ENCODE measurements around the gene STOML2.

Gene STOML2

GRCh38 chr9:35091536-35091935 is 11.4 kb downstream of the STOML2 start:
- Mint-ChIP-seq H3K4me1 (ENCODE audit: low read depth) (peaks cover 17% of the 10 kb centered on the region), H3K36me3 (peaks cover 9% of the 10 kb centered on the region), H3K27me3 (no peaks in the 10 kb centered on the region), H3K9me3 (ENCODE audit: low read depth) (no peaks in the 10 kb centered on the region), H3K4me3 (no peak overlapping the region), H3K27ac (no peak overlapping the region)

DNA sequence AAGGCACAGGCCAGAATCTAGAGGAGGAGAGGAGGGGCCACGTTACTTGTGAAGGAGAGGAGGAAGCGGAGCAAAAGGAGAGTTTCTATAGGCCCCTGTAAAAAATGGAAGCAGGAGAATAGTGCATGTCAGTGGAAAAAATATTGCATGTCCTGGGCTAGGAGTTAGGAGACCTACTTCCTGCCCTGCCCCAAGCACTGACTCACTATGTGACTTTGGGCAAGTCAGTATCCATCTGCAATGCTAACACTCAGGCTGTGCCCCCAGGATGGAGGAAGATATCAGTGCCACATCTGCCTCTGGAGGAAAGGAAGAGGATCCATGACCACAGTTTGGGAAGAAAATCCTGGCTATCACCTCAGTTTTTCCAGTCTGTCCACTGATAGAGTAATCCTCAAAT is 13.5 kb downstream of the STOML2 start:
- Mint-ChIP-seq H3K27ac (no peak overlapping the region), H3K4me3 (no peak overlapping the region), H3K36me3 (peaks cover 7% of the 10 kb centered on the region), H3K27me3 (no peaks in the 10 kb centered on the region), H3K4me1 (ENCODE audit: low read depth) (peaks cover 5% of the 10 kb centered on the region), H3K9me3 (ENCODE audit: low read depth) (no peaks in the 10 kb centered on the region)

GRCh38 chr9:35085078-35085477 is 17.9 kb downstream of the STOML2 start:
- H3K27ac Mint-ChIP-seq = no peak overlapping the region
- no peaks in the 10 kb centered on the region for H3K27me3 Mint-ChIP-seq
- H3K9me3 Mint-ChIP-seq (ENCODE audit: low read depth) = no peaks in the 10 kb centered on the region
- peaks cover 4% of the 10 kb centered on the region for H3K4me1 Mint-ChIP-seq (ENCODE audit: low read depth)
- H3K36me3 Mint-ChIP-seq = peaks cover 4% of the 10 kb centered on the region
- H3K4me3 Mint-ChIP-seq = no peak overlapping the region

DNA sequence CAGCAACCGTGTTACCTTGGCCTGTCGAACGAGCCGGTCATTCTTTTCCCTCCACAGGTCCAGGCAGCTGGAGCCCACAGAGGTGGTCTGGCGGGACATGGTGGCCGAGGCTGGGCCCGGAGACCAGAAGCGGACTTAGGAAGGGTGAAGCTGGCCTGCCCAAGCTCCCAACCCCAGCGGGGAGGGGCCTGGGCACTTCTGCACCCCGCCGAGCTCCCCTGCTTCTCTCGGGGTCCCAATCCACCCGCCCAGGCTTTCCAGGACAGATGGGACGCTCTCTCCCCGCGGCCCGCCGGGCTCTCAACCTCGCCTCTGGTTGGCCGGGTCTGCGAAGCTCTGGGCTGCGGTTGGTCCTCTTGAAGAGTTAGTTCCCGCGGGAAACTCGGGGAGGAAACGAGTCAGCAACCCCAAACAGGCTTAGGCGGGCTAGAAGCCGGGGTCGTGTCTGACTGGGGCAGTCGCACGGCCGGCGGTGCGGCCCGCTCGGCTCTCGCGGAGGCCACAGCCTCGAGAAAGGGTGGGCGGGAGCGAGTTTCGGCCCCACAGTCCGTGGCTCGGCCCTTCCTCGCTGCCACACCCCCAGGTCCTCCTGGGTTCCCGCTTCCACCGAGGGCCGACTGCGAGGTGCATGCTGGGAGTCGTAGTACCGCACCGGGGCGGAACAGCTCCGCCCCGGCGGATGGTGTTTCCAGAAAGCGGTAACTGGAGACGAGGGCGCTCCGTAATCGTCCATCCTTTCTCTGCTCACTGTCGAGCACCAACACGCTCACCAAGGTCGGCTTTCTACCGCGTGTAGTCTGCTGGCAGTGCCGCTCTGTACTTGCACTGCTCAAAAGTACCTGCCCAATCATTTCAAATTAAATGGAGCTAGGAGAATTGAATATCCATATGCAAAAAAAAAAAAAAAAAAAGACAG is 23.2 kb downstream of the STOML2 start, which contains the start of gene FANCG:
Gene FANCG, minus strand, starts transcription at position 517 of the 916 bp plus-strand sequence. Its CDS starts 418 bp downstream, at position 99.
- H3K27me3 Mint-ChIP-seq = no peaks in the 10 kb centered on the region
- peak within 1 kb of the TSS; percentile 97 for H3K27ac Mint-ChIP-seq
- peaks cover 16% of the 10 kb centered on the region for H3K4me1 Mint-ChIP-seq (ENCODE audit: low read depth)
- no peaks in the 10 kb centered on the region for H3K9me3 Mint-ChIP-seq (ENCODE audit: low read depth)
- peak within 1 kb of the TSS; percentile 98 for H3K4me3 Mint-ChIP-seq
- no peaks in the 10 kb centered on the region for H3K36me3 Mint-ChIP-seq

DNA sequence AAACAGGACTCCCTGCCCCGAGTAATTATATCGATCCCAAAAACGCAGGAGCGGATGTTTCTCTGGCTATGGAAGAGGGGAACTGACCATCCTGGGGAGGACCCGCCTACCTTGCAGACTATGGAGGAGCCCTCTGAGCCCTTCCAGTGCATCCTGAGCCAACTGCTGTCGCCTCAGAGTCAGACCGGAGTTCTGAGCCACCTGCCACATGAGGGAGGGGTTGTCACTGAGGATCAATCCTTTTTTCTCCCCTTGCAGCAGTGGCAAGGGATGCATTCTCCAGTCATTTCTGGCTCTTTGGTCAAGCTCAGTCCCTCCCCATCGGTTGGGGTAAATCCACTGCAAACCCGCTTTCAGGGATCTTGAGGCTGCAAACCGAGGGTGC is 23.9 kb downstream of the STOML2 start:
- H3K27ac Mint-ChIP-seq = peak overlapping the region; percentile 97
- H3K4me3 Mint-ChIP-seq = peak overlapping the region; percentile 98

GRCh38 chr9:35078066-35078465 is 24.9 kb downstream of the STOML2 start:
- peak overlapping the region; percentile 98 for H3K4me3 Mint-ChIP-seq
- H3K4me1 Mint-ChIP-seq (ENCODE audit: low read depth) = peaks cover 22% of the 10 kb centered on the region
- H3K36me3 Mint-ChIP-seq = no peaks in the 10 kb centered on the region
- no peak overlapping the region for H3K27ac Mint-ChIP-seq
- H3K27me3 Mint-ChIP-seq = no peaks in the 10 kb centered on the region
- no peaks in the 10 kb centered on the region for H3K9me3 Mint-ChIP-seq (ENCODE audit: low read depth)

More for the DNA sequence above, 23.9 kb downstream of the STOML2 start:
- H3K27me3 Mint-ChIP-seq = no peaks in the 10 kb centered on the region
- no peaks in the 10 kb centered on the region for H3K9me3 Mint-ChIP-seq (ENCODE audit: low read depth)
- H3K36me3 Mint-ChIP-seq = no peaks in the 10 kb centered on the region
- peaks cover 16% of the 10 kb centered on the region for H3K4me1 Mint-ChIP-seq (ENCODE audit: low read depth)

- Mint-ChIP-seq H3K4me3 (no peak overlapping the region), H3K9me3 (ENCODE audit: low read depth) (no peaks in the 10 kb centered on the region), H3K36me3 (no peaks in the 10 kb centered on the region), H3K27me3 (no peaks in the 10 kb centered on the region), H3K27ac (no peak overlapping the region), H3K4me1 (ENCODE audit: low read depth) (peaks cover 26% of the 10 kb centered on the region)
These were observed 26.1 kb downstream of the STOML2 start for GRCh38 chr9:35076848-35077247.

- no peaks in the 10 kb centered on the region for H3K36me3 Mint-ChIP-seq
- no peaks in the 10 kb centered on the region for H3K9me3 Mint-ChIP-seq (ENCODE audit: low read depth)
- H3K27me3 Mint-ChIP-seq = no peaks in the 10 kb centered on the region
- H3K4me1 Mint-ChIP-seq (ENCODE audit: low read depth) = peaks cover 33% of the 10 kb centered on the region
- no peak overlapping the region for H3K4me3 Mint-ChIP-seq
- H3K27ac Mint-ChIP-seq = no peak overlapping the region
These were observed 27.6 kb downstream of the STOML2 start for GRCh38 chr9:35075358-35075757.

- H3K4me1 Mint-ChIP-seq (ENCODE audit: low read depth) = peaks cover 34% of the 10 kb centered on the region
- H3K27me3 Mint-ChIP-seq = no peaks in the 10 kb centered on the region
- H3K27ac Mint-ChIP-seq = peak overlapping the region; percentile 34
- no peak overlapping the region for H3K4me3 Mint-ChIP-seq
- no peaks in the 10 kb centered on the region for H3K9me3 Mint-ChIP-seq (ENCODE audit: low read depth)
- H3K36me3 Mint-ChIP-seq = no peaks in the 10 kb centered on the region
These were observed 28.1 kb downstream of the STOML2 start for GRCh38 chr9:35074791-35075190.

DNA sequence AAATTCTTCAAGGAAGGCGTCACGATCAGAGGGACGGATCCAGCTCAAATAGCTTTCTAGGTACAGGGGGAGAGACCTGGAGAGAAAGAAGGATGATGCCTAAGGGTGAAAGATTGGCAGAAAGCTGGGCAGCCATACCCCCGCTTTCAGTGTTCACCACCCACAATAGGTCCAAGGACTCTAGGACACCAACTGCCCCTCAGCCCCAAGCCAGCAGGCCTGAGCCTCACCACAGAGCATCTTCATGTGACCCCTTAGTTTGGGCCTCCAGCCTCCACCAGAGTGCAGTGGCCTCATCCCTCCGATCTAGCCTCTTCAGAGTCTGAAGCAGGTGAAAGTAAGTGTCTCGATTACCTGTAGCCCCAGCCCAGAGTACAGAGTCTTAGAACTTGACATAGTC is 28.8 kb downstream of the STOML2 start:
- Mint-ChIP-seq H3K27me3 (no peaks in the 10 kb centered on the region), H3K4me1 (ENCODE audit: low read depth) (peaks cover 39% of the 10 kb centered on the region), H3K36me3 (no peaks in the 10 kb centered on the region), H3K9me3 (ENCODE audit: low read depth) (no peaks in the 10 kb centered on the region), H3K27ac (no peak overlapping the region), H3K4me3 (no peak overlapping the region)

- Mint-ChIP-seq H3K36me3 (peaks cover 4% of the 10 kb centered on the region), H3K27ac (peak overlapping the region; percentile 94), H3K9me3 (ENCODE audit: low read depth) (no peaks in the 10 kb centered on the region), H3K4me1 (ENCODE audit: low read depth) (peaks cover 40% of the 10 kb centered on the region), H3K4me3 (peak overlapping the region; percentile 88), H3K27me3 (no peaks in the 10 kb centered on the region)
These were observed 29.7 kb downstream of the STOML2 start for GRCh38 chr9:35073279-35073612.

- peak within 1 kb of the TSS; percentile 95 for H3K27ac Mint-ChIP-seq
- H3K4me3 Mint-ChIP-seq = peak within 1 kb of the TSS; percentile 95
- peaks cover 43% of the 10 kb centered on the region for H3K4me1 Mint-ChIP-seq (ENCODE audit: low read depth)
- no peaks in the 10 kb centered on the region for H3K9me3 Mint-ChIP-seq (ENCODE audit: low read depth)
- no peaks in the 10 kb centered on the region for H3K27me3 Mint-ChIP-seq
- peaks cover 8% of the 10 kb centered on the region for H3K36me3 Mint-ChIP-seq
These were observed 30.3 kb downstream of the STOML2 start, which contains the start of gene VCP for GRCh38 chr9:35072461-35073278. Gene VCP, minus strand, starts transcription at chr9:35072625. Its CDS starts 272 bp downstream, at chr9:35072353.

DNA sequence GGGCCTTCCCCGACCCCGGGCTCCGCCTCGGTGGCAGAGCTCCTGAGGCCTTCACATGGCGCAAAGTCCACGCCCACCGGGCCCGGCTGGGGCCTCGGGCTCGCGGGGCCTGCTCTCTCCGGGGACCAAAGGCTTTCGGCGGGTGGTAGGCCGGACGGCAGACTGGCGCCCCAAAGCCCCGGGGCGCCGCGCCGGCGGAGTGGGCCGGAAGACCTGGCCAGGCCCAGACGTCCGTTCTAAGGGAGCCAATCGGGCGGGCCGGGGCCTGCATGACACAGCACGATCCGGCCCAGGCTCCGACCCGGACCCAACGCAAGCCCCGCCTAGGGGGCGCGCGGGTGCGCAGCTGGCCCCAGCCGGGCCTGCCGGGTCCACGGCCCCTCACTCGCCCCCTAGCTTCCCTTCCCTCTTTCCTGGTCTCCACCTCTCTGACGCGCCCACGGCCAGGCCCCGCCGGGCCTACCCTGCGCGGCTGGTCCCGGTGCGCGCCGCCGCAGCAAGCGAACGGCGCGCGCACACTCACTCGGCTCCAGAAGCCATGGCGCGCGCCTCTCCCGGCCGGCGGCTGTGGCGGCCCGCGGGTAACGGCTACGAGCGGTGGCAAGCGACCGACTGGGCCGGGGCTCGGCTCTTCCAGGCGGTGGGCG is 31.0 kb downstream of the STOML2 start:
- no peaks in the 10 kb centered on the region for H3K27me3 Mint-ChIP-seq
- peak overlapping the region; percentile 95 for H3K4me3 Mint-ChIP-seq
- peaks cover 12% of the 10 kb centered on the region for H3K36me3 Mint-ChIP-seq
- H3K4me1 Mint-ChIP-seq (ENCODE audit: low read depth) = peaks cover 50% of the 10 kb centered on the region
- no peaks in the 10 kb centered on the region for H3K9me3 Mint-ChIP-seq (ENCODE audit: low read depth)
- H3K27ac Mint-ChIP-seq = peak overlapping the region; percentile 95

DNA sequence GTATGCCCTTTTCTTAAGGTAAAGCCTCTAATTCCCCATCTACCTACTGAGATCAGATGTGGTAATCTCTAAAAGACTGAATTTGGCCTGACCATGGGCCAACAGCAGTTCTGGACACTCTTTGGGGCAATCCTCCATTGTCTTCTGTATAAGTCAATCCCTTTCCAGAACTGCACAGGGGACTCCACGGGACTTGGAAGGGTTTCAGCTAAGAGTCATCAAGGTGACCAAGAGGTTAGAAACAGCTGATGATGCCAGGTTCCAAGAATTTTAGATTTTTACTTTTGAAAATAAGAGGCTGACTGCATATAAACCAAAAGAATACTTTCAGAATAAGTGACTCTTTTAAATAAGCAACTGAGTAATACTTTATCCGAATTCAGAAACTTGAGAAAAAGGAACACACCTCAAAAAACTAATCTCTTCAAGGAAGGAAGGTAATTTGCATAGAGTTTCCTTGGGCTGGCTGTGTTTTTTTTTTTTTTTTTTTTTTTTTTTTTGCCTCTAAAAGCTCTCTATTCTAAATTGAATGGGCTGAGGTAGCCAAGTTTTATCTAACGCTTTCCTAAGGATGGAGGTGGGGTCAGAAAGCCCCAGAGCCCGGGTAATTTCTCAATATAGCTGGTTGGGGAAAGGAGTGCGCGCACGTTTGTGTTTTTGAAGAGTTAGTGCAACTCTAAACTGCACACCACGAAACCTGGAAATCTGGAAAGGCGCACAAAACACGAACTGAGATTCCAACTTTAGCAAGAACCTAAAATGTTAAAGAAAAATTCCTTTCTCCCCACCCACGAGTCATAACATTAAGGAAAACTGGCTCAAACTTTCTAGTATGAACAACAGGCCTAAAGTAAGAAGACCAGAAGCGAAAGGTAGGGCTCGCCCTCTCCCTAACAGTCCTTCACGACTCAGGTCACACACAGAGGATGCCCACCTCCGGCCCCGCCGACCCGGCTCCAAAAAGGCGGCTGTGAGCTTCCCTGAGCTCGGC is 31.8 kb downstream of the STOML2 start:
- no peaks in the 10 kb centered on the region for H3K27me3 Mint-ChIP-seq
- H3K9me3 Mint-ChIP-seq (ENCODE audit: low read depth) = no peaks in the 10 kb centered on the region
- H3K27ac Mint-ChIP-seq = peak overlapping the region; percentile 95
- peaks cover 53% of the 10 kb centered on the region for H3K4me1 Mint-ChIP-seq (ENCODE audit: low read depth)
- peaks cover 17% of the 10 kb centered on the region for H3K36me3 Mint-ChIP-seq
- peak overlapping the region; percentile 95 for H3K4me3 Mint-ChIP-seq

Data from activated naive CD8-positive, alpha-beta T cell (primary cell).